Activated effector memory CD4-positive, alpha-beta T cell treated with anti-CD3 and anti-CD28 coated beads, Interleukin-2, amount 50 U/mL, for 16 hours (primary cell): ENCODE results near the gene OTUD5.

ENCODE experiments used
- DNase-seq: peaks from one replicate; pipeline ENCODE4 v3.0.0-alpha.2; 2020

The OTUD5 gene

DNA sequence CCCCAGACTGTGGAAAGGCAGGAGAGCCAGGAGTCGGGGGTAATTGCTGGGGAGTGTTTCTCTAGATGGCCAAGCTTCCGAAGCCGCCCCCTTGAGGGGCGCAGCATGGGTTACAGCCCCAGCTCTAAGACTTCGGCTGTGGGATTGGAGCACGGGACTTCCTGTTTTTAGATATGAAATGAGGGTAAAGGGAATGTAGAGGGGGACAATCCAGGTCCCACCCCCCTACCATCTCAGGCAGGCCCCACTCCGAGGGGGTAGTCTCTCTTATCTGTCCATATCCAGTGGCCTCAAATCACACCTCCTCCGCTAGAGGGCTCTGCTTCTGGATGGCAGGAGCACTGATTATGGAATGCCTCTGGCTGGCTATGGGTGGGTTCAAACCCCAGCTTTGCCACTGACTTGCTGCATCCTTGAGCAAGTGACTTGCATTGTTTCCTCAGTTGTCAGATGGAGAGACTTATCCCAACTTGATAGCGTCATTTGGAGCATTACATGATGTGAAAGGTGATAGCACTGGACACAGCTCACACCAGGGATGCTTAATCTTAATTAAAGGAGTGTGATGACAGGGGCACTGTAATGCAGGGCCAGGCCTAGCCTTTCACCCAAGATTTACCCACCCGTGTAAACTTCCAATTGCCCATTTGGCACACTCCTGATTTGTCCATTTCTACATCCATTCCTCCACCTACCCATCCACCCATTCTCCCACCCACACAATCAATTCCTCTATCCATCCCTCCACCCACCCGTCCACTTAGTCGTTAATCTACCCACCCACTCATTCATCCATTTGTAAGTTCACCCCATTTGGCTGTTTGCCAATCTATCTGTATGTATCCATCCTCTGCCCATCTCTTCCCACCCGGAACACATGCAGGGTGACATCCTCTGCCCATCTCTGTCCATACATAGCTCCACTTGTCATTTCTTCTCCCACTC, 15.1 kb upstream of the OTUD5 start:
- peak; percentile 67 for DNase-seq

DNA sequence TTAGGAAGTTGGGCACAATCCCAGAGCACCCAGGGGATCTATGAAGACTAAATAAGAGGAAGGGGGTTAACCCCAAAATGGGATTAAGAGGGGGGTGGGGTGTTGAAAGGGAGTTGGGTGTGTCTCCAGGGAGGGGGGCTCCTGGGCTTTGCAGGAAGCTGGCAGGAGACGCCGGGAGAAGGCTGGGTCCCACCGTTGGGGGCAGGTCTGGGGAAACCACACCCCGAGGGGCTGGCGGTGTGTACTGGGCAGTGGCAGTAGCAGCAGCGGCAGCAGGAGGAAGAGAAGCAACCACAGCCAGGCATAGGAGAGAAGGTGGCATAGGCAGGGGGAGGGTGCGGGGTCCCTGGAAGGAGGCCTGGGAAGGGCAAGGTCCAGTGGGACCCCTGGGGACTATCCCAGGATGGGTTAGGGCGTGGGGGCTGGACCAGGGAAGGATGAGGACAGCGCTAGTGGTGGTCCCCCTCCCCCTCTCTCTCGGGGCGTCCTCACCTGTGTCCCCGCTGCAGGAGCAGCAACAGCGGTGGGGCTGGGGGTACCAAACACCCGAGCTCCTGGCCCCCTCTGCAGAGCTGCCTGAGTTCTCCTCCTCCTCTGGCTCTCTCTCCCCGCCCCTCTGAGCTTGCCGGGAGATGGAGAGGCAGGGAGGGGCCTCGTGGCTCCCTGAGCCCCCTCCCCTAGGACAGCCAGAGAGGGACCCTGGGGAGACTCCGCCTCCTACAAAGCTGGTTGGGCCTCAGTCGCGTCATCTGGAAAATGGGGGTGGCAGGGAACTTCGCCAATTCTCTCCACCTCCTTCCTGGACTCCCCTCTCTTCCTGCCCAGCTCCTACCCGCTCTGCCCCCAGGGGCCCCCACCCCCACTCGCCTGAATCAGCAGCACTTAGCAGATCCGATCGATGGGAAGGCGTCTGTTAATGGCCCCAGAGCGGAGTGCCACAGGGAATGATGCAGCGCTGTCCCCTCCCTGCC, 14.1 kb upstream of the OTUD5 start, which contains the start of gene KCND1:
KCND1 (minus strand) TSS at position 596 of the 971 bp plus-strand sequence. CDS start 1,573 bp downstream, outside the sequence.
- DNase-seq: peak; percentile 62

DNA sequence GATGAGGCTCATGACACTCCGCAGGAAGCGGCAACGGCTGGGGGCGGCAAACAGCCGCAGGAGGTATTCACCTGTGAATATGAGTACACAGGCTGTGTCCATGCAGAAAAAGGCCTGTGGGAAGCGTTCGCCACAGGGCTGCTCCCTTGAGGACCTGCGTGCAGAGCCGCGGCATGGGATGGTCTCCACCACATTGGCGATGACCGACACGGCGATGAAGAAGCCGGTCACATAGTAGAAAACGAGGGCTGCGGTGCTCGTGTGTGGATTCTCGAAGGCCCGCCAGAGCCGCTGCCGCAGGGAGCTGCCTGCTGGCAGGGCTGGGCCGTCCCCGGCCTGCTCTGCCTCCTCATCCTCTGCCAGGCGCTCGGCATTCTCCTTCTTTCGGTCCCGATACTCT, 12.1 kb upstream of the OTUD5 start:
- no peak for DNase-seq

DNA sequence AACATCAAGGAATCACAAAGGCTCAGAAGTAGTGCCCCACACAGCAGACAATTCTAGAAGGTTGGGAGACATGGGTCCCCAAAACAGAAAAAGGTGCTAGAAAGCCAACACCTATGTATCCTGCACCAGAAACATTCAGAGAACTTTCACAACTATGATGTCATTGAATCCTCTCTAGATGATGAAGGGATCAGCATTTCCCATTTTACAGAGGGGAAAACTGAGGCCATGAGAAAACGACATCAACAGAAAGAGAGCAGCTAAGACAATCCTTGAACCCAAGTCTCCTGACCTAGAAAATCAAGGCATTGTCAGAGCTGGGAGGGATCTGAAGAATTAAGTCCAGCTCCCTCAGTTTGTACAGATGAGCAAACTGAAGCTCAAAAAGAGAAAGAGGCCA, 11.0 kb upstream of the OTUD5 start:
- no peak for DNase-seq

DNA sequence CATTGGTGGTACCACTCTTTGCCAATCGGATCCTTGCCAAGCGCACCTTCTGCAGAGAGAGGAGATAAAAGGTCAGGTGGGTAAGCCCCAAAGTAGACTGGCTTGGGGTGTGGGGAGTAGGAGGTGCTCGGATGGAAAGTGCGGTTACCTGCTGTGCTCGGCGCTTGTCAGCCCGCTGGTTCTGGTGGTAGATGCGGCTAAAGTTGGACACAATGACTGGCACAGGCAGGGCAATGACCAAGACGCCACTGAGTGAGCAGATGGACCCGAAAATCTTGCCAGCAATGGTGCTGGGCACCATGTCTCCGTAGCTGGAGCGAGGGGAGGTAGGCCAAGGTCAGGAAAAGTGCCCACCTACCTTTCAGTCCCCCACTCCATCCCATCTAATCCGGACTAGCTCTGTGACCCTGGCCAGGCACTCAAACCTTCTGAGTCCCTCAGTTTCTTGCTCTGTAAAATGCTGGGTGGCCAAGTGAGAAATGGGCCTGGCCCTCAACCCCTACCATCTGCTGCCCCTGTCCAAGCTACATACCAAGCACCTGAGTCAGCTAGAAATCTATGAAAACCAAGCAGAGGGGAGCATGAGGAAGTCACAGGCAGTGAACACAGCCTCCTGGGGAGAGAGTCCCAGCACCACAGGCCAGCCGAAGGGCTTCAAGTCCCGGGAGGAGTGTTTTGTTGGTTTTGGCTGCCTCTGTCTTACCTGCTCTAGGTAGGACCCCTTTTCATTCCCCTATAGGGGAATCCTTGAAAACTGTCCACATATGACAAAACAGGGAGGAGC, 9.6 kb upstream of the OTUD5 start:
- DNase-seq: no peak

DNA sequence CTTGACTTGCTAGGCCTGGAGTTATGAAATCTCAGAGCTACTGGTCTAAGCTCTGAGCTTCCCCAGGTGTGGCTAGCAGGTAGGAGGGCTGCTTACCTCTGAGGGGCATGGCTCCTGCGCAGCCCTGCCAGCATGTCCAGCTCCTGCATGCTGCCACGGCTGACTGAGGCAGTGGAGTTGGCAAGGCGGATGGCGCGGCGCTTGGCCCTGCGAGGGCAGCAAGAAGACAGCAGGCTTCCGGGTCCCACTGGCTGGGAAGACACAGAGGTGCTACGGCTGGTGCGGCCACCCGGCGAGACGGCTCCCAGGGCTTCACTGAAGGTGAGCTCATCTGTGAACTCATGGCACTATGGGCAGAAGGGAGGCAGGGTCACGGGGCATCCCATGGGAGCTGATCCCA, 8.6 kb upstream of the OTUD5 start:
- DNase-seq: no peak

DNA sequence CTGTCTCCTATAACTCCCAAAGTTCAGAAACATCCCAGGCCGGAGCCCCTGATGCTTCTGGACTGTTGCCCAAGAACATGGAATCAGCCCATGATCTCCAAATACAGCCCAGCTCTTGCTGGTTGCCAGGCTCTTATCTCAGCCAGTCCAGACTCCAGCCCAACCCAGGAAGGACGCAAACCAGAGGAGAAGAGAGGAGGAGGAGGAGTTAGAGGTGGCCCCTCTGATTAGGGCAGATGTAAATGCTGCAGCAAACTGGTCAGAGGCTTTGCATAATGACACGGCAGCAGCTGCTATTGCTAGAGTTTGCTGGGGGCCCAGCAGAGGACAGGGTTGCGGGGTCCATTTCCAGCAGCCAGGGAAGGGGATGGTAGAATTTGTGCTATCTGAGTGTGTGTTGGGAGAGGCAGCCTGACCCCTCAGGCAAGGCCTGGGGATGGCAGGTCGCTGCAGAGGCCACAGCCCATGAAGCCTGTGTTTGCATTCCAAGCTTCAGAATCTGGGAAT, 4.2 kb upstream of the OTUD5 start:
- DNase-seq: no peak

DNA sequence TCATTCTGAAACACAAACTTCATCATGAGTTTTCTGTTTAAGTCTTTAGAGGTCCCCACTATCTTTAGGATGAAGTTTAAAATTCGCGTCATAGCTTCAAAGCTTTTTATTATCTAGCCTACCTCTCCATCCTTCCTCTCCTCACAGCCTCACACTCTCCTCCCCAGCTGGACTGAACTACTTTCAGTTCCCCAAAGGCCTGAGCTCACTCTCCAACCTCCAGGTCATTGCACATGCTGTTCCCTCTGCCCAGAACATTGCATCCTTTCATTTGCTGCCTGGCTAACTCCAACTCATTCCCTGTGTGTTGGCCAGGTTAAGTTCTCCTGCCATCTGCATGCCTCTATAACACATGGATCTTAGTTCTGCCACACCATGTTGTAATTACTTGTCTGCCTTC, 2.9 kb upstream of the OTUD5 start:
- DNase-seq: no peak

DNA sequence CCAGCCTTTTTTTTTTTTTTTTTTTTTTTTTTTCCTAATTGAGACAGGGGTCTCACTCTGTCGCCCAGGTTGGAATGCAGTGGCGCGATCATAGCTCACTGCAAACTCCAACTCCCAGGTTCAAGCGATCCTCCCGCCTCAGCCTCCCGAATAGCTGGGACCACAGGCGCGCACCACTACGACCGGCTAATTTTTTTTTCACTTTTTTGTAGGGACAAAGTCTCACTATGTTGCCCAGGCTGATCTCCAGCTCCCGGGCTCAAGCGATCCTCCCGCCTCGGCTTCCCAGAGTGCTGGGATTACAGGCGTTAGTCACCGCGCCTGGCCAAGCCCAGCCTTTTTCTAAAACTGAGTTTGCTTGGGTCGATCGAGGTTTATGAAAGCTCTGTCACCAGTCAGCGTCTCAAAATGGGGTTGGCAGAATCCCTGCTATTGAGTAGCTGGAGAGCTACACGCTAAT, 1.3 kb upstream of the OTUD5 start:
- DNase-seq: no peak

DNA sequence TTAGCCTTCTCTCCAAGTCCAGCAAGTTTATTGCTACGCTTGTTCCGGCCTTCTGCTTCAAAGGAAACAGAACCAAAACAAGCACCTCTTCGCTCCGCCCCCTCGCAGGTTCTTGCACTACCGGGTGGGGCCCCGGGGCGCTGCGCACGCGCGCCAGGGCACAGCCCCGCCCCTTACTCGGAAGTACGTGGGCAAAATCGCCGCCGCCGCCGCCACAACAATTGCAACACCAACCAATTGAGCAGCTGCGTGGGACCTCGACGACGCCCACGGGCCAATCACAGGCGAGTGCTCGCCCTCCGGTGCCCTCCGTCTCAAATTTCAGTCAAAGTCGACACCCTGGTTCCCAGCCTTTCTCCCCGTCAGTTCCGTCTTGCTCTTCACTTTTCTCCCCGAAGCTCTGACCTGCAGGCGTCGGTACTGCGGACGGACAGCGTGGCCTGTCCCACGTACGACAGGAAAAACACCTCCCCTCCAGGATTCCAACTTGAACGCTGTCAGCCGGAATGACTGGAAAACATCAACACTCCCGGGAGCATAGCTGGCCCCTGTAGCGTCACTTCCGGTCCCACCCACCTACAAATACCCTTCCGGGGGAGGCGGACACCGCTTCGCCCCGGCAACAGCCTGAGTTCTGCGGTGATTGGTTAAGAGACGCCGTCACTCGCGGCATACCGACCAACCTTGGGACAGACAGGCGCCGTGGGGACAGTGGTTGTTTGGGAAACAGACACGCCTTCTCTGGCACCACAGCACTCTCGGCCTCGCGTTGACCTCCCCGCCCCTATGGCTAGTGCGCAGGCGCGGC, 624 bp upstream of the OTUD5 start:
- peak; percentile 96 for DNase-seq

DNA sequence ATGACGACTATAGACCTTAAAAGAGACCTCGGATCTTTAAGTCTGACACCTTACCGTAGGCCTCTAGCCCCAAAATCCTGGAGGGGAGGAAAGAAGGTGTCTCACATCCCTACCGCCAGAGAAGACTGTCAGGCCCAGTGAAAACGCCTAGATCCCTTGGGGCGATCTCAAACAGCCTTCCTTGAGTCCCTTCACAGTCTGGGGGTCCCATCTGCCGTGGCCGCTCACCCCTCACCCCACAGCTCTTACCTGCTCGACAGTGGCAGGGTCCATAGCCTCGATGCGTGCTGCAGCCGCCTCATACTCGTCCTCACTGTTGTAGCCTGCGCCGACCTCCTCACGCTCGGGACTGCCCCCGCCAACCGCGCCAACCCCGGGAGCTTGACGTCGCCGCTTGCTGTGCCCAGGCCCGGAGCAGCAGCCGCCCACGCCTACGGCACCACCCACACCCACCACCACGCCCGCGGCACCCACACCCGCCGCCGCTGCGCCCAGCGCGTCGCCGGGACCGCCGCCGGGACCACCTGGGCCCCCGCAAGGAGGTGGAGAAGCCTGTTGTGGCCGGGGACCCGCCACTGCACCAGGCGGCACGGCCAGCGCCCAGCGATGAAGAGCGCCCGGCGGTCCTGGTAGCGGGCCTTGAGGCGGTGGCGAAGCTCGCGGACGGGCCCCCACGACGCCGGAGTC, 536 bp downstream of the OTUD5 start:
- DNase-seq: peak; percentile 87

DNA sequence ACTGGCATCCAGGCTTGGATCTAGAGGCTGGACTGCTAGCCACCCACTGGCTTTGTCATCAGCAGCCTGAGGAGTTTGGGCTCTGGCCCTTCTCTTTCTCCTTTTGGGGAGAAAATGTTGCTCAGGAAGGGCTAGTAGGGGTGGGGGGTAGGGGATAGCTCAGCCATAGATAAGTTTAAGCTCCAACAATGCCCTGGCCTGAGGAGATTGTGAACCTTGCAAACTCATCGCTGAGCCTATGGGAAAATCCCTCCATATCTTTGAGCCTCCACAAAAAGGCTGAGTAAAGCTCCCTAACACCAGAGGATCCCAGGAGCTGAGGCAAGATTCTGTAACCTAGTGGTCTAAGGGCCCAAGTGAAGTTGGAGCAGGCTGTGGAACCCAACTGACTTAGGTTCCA, 8.8 kb downstream of the OTUD5 start:
- DNase-seq: no peak

DNA sequence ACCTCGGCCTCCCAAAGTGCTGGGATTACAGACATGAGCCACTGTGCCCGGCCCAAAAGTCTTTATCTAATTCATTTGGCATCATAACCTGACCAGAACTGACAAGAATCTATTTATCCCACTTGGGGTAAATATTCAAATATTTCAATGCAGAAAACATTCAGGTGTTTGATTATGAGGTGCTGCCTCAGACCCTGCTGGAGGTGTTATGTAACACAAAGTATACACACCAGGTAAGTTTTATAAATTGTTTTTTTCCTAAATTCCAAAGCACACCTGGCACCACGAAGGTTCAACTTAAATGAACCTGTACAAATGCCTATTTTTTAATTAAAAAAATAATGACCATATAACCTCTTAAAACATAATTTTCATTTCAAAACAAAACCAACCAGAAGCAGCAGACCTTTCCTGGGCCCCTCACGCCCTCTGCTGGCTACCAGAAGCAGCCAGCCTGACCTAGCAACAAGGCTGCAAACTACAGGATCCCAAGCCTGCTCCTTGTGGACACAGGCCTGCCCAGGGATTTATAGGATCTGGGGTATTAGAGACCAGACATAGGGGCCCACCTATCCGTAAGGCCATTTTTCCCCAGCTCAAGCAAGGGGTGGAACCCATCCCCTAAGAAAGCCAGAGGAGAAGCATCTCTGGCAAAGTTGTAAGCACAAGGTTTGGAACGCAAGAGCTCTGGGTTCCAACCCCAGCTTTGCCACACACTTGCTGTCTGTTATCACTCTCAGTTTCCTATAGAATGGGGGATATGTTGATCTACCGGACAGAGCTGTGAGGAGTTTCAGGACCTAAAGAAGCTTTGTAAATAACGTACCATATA, 11.7 kb downstream of the OTUD5 start:
- DNase-seq: peak; percentile 81

DNA sequence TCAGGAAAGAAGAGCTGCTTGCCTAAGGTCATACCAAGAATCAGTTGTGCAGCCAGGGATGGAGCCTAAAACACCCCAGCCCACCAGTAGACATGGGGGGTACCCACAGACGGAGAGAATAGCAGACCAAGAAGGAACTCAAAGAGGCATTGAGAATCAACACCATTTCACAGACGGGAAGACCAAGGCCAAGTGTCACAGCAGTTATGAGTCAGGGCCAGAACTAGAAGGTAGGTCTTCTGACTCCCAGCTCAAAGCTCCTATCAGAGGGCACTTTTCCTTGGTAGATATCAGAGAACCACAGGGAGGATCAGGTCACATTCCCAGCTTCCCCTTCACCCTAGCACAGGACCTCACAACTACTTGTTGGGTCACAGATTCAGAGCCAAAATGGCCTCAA, 14.5 kb downstream of the OTUD5 start:
- no peak for DNase-seq

DNA sequence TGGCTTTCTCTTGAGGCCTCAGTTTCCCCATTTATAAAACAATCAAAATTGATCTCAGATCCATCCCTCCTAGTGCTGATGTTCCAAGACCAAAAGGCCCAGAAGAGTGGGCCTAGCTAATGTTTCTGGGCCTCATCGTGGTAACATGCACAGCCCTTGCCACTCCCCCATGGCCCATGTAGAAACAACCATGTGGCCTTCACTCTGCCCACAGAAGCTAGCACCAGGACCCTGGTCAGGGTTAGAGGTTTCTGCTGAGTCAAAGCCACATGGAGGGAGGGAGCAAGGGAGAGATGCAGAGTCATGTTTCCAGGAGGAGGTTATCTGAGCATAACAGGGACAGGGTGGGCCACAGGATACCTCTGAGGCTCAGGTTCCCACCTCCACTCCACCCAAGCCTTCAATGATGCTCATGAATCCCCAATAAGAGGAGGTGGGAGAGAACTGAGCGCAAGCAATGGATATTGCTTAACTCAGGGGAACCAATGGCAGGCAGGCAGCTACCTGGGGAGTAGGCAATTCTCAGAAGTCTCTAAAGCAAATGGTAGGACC, 16.9 kb downstream of the OTUD5 start:
- DNase-seq: no peak

DNA sequence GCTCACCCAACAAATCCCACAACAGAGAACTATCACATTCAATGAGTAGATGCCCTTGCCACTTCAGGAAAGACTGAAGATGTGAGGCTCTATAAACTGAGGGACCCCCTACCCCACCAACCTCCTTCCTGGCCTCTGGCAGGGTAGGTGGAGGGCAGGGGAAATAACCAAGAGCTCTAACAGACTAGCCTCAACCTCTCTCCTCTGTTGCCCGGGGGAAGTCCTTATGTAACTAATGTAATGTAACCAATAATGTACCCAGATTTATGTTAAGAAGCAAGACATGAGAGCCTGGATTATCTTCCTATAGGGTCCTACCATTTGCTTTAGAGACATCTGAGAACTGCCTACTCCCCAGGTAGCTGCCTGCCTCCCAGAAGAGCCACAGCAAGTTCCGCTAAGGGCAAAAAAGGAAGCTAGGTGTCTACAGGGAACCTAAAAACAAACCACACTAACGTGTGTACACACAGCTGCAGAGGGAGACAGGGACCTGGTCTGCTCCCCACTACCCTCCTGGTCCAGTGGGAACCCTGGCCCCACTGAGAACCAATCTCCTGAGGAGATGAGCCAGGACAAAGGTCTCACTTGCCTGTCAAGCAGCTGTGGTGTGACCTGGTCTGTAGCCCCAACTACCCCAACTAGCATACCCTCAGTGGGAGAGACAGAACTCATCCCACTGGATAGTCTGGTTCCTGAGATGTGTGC, 17.7 kb downstream of the OTUD5 start:
- DNase-seq: no peak

DNA sequence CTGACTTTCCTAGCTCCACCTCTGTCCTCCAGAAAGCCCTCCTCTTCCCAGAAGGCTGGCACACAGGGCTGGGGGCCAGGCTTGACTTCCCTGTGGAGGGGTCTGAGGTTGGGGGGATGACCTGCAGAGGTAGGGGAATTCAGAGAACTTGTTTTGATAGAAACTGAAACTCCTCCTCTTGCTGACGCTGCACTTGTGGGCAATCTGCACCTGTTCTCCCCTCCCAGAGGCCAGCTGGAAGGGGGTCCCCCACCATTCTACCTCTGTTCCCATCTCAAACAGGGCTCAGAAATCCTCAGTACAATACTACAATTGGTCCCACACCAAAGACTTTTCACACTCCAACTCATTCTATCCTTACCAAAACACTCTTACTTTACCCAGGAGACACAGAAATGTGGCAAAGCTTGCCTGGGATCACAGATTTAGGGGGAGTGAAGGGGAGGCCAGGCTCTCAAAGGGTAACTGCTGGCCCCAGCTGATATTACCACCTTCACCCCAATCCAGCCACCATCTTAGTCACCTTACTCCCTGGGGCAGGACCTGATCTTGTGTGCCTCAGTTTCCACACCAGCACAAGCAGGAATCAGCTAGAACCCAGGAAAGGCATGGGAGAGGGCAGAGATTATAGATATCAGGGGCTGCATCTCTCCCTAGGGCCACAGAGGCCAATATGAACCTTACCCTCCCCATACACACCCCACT, 18.5 kb downstream of the OTUD5 start:
- peak; percentile 89 for DNase-seq
